HT1080 (cell line): ENCODE results near the gene GABRB3. TPM values are rescaled to one million over a fixed set of nuclear protein-coding genes. Genes with fewer than 3 reads are reported as not detected.

Experiments
- DNase-seq: peaks from one replicate; pipeline ENCODE4 v3.0.0-alpha.2; 2015; ENCODE audit warnings: low read depth
- polyA plus RNA-seq, 2 experiments: library from polyadenylated mRNA; depleted of rRNA; stranded (reverse); fragments of >200 nt; gene quantifications; 2 replicates each; pipeline ENCODE4 v1.2.3, GENCODE V29; 2015
- total RNA-seq: library from RNA; depleted of rRNA; stranded (reverse); fragments of >200 nt; shearing (Covaris generic); gene quantifications from 2 replicates; pipeline ENCODE4 v1.2.3, GENCODE V29; 2014; rRNA removed

GABRB3 gene
- not detected in 2 replicates for total RNA-seq
- 0.02 and 0.15 TPM in 2 replicates for polyA plus RNA-seq (2015; cell fraction: cytosol; rRNA removed)
- 0.09 and 0.18 TPM in 2 replicates for polyA plus RNA-seq (2015; cell fraction: nucleus; rRNA removed)

DNA sequence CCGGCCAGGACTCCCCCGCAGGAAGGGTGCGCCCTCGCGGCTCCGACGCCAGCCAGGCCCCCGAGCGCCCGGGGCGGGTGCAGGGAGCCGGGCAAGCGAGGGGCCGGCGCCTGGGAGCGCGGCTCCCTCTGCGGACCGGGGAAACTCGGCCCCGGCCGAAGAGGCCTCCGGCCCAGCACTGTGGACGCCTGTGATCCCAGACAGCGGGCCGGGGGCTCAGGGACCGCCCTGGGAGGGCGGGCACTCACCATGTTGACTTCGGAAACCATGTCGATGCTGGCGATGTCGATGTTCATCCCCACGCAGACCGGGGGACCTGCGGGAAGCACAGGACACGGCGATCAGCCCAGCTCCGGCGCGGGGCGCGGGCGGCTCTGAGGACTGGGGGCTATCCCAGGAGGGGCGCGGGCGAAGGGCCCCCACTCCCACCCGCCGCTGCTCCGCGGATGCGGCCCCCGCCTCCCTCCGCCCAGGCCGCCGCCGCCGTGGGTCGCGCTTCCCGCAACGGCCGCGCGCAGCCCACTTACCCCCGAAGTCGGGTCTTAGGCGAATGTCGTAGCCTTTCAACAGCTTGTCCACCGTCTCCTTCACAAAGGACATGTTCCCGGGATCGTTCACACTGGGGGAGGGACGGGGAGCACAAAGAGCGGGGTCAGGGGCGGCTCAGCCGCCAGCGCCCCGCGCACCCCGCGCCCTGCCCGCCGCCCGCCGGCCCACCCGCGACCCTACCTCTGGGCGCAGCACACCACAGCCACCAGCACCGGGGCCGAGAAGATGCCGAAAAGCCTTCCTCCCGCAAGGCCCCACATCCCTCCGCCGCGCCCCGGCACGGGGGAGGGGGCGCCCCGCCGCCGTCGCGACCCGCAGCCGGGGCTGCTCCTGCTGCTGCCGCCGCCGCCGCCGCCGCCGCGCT lies at the start of gene GABRB3:
Gene GABRB3, minus strand, starts transcription at position 913 of the 913 bp plus-strand sequence.
- DNase-seq, result no peak

DNA sequence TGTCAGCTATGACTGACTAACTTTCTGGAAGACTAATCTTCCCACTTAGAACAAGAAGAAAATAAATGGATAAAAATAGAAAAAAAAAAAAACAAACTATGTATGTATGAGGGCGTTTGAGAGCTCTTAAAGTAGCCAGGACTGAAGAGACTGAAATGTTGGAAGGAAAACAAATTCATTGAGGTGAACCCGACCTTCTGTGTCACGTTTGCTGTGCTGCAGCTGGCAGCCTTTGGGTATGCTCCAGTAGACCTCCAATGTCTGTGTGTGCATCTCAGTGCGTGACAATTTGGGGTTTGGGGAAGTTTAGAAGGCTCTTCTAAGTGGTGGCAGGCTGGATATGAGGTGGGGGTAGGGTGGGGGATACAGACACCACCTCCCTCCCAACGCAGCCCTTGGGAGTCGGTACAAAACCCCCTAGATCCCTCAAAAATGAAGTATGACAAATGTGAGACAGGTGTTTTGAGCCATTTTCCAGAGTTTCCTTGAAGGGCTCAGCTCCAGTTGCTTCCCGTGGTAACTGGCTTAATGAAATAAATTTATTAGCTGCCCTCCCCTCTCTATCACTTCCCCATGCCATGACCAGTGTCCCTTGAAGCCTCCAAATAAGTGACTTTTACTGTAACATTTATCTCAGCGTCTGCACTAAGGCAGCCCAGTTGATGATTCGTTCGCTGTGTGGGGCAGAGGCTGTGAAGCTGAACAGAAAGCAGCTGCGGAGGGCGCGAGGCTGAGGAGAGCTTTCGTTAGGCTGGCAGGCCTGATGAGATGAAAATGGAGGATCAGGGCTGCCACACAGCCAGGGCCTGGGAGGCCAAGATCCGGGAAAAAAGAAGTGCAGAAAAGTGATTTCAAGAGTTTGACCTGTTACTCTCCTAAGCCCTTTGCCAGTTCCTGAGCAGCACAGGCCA lies 34.9 kb upstream of the GABRB3 start:
- DNase-seq, result no peak

DNA sequence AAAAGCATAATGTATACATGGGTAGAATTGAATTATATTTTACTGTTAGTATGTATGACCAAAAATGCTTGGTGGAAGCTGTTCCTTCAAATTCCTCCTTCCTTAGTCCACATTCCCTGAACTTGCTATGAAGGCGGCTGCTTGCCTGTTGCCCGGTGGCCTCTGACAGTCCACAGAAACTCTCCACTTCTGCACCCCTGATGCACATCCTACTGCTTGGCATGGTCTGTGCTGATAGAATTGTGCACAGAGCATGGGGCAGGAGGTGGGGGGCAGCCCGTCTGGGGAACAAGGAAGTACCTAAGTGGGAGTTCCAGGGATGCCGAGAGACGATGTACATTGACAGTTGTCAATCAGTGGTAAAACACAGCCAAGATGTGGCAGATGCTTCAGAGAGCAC lies 33.7 kb upstream of the GABRB3 start:
- no peak for DNase-seq

DNA sequence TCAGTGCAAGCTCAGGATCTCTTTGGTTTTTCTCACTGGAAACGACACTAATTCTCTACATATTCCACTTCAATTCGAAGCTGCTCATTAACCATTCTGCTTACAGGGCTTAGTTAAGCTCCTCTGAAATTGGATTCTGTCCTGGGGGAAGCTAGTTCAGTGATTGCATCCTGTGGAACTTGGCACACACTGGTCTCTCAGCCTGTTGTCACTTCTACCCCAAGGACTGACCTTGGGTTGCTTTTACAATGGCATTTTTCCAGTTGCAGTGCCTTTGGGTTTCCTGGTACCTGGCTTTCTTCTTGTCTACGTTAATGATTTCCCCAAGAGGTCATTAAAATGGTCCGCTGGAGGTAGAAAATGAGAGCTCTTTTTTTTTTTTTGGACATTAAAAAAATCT lies 33.3 kb upstream of the GABRB3 start:
- no peak for DNase-seq

DNA sequence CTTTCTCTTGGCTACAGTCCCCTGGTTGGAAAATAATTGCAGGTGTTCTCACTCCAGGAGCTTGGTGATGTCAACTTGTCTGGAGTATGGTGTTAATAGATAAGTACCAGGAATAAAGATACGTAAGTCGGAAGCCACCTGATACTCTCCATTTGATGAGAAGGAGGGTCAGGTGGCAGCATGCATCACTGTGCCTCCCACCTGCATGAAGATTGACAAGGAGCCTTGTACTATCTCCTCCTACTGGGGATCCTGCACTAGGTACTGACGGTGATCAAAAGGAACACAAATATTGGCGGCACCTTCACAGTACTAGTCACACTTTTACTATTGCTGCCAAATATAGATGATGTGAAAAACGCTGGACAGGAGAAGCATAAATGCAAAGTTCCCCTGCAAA lies 32.6 kb upstream of the GABRB3 start:
- DNase-seq, result no peak

DNA sequence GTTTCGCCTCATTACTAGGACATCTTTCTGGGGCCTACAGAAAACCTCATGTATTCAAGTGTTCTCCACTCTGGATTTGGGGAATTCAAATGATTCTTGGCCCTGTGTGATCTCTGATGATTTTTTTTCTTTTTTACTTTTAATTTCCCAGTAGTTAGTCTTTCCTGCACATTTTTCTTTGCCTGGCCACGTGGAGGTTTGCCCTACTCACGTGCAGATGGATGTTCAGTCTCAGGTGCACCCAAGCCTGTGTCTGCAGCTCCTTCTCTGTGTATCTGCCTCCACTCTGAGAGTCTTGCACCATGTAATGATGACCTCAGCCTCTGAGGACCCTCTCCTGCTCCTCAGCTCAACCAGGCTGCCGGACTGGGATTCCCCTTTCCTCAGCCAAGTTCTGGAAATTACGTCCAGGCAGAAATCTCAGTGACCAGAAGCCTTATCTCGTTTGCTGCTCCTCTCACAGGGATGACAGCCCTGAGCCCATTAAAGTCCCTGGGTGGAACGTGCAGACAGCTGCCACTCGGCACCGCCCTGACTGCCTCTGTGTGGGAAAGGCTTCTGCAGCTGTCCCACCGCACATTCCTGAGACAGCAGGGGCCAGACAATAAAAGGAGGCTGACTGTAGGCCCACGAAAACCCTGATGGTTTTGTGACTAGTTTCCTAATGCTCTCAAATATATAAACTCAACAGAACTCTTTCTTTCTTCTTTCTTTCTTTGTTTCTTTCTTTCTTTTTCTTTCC lies 31.4 kb upstream of the GABRB3 start:
- no peak for DNase-seq

DNA sequence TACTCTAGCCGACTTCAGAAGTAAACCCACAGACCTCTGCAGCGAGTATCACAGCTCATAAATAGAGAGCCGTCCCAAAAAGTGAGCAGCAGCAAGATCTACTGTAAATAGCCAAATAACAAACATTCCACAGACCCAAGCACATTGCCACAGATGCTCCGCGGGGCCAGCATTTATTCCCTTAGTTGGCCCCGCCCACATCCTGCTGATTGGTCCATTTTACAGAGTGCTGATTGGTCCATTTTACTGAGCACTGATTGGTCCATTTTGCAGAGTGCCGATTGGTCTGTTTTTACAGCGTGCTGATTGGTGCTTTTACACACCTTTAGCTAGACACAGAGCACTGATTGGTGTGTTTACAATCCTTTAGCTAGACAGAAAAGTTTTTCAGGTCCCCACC lies 17.3 kb upstream of the GABRB3 start:
- DNase-seq, result peak; percentile 10

DNA sequence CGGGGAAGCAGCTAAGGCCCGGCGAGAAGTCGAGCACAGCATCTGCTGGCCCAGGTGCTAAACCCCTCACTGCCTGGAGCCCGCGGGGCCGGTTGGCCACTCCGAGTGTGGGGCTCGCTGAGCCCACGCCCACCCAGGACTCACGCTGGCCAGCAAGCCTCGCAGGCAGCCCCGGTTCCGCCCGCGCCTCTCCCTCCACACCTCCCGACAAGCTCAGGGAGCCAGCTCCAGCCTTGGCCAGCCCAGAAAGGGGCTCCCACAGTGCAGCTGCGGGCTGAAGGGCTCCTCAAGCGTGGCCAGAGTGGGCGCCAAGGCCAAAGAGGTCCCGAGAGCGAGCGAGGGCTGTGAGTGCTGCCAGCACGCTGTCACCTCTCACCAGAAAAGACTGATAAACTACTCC lies 8.9 kb upstream of the GABRB3 start:
- no peak for DNase-seq

DNA sequence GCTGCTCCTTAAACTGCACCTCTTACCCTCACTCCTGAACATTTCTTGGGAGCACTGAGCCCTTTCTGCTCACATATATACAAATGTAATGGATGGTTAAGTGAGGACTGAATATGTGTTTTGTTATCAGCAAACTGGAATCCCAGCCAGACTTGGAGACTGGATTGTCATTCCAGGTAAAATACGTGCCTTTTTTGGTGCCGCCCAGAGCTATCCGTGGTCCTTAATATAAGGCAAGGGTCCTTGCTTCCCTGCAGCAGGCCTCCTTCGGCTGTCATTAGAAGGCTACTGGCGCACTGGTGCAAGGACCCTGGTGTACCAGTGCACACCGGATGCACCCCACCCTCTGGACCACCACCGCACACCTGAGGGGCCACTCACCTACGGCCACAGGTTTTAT lies 1.1 kb upstream of the GABRB3 start:
- no peak for DNase-seq

DNA sequence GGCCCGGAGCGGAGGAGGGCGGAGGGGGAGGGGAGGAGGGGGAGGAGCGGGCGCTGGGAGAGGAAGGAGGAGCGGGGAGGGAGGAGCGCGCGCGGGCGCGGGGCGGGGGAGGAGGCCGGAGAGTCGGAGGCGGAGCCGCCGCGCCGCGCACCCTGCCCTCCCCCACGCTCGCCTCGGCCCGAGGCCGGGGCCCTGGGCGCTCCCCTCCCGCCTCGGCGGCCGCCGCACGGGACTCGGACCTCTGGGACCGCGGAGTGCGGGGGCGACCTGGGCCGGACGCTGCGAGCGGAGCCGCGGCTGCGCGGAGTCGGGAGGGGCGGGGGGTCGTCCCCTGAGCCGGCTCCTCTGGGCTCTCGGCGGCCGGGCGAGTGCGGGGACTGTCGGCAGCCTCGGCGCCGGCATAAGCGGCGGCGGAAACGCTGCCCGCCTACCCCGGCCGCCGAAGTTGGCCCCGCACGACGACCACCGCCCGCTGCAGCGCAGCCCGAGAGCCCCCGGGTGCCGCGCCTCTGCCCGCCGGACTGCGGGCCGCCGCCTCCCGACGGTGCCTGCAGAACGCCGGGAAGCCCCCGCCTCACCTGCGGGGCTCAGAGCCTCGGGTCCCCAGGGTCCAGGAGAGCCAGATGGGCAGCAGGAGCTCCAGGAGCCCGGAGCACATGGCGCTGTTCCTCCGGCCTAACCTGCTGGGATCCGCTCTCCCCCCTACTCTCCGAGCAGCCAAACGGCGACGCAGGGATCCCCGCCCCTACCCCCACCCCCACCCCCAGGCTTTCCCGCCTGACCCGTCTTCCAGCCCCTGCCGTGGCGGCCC lies 406 bp upstream of the GABRB3 start:
- no peak for DNase-seq

DNA sequence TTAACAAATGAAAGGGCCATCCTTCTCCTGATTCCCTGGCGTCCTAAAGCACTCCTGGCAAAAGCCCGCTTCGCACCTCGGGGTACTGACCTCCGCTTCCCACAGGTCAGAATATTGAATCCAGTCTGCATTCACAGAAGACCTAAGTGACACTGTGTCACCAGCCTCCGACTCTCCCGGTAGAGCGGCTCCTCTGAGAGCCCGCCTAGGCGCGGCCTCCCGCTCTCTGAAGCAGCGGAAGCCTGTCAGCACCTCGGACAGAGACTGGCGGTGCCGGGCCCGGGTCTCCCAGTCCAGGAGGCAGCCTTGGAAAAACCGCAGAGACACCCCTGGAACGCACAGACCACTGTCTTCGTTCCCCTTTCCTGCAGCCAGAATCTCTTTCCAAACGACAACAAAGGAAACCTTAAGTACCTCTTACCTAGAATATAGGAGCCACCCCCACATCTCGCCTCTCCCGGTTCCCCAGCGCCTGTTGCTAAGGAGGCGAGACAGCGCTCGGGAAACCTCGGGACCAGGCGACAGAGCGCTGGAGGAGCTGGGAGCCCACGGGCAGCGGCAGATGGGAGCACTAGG lies 1.2 kb downstream of the GABRB3 start:
- no peak for DNase-seq

DNA sequence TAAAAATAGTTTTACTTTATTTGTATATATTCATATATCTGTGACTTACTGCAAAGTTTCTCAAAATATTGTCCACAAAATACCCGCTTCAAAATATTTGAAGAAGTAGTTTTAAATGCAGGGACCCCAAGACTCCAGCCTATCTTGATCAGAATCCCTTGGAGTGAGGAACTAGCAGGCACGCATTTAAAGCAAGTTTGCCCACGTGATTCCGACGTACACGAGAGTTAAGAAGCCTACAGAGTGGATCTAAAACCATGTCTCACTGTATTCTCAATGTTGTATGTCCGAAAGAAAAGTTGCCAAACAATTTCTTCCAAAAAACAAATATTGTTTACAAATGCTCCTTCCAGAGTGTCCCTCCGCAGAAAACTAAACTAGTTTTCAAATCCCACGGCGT lies 1.7 kb downstream of the GABRB3 start:
- DNase-seq, result no peak

DNA sequence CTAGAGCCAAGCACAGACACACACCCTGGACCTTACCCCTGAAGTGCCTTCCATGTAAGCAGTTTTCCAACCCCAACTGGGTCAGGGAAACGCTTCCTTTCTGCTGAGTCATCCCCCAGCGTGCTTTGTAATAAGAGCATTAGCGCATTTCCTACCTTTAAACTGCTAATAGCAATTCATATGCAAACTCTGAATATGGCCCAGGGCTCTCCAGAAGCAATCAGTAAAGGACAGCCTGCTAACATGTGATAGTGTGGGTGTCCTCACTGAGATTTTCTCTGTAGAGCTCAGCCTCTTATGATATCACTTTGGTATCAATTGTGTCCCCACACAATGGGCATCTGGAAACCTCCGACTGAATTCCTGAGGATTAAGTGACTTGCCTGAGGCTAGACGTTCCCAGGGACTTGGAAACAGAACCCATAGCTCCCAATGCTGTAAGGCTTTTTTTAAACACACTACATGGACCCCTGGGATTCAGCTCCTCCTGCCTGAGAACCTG lies 5.6 kb downstream of the GABRB3 start:
- DNase-seq, result no peak

DNA sequence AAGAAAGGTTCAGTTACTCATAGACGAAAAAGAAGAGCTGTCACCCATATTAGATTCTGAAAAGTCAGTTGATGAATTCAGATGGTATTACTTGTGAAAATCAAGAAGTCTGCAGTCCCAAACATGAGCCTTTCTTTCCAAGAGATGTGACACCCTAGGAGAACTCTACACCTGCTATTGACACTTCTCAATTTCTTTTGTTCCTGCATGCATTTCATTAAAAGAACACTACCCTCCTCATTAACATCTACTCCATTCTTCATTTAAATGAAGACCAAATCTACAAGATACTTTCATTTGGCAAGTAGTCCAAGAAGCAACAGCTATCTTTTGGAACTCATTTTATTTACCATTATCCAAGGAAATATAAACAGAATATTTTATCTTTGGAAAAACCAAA lies 6.6 kb downstream of the GABRB3 start:
- DNase-seq, result no peak

DNA sequence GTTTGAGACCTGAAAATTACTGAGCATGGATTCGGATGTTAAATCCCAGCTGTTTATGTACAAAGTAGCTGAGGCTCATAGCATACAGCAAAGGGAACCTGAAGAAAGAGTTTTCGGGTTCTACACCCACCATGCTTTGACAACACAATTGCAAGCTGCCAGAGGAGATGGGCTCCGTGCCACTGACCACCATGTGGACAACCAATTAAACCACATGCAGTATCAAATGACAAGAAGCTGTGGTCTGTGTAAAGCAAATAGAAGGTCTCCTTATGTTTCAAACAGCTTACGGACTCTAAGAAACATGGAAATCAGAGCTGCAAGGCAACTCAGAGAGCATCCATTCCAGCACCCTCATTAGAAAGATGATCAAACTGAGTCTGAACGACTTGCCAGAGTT lies 12.9 kb downstream of the GABRB3 start:
- no peak for DNase-seq

DNA sequence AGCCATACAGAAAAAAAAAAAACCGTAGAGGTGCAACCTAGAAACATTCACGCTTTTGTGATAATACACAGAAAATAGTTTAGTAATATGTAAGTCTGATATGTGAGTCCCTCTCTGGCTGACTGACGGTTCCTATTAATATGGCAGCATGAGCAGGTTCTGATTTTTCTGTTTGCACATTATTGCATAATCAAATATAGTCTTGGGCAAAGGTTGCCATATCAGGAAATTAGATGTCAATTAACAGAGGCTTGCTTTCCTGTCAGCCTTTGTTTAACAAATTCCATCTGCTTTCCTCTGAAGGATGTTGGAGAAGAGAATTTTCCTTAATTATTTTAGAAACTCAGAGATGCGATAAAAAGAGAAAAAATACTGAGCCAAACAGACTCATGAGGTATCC lies 14.8 kb downstream of the GABRB3 start:
- no peak for DNase-seq

DNA sequence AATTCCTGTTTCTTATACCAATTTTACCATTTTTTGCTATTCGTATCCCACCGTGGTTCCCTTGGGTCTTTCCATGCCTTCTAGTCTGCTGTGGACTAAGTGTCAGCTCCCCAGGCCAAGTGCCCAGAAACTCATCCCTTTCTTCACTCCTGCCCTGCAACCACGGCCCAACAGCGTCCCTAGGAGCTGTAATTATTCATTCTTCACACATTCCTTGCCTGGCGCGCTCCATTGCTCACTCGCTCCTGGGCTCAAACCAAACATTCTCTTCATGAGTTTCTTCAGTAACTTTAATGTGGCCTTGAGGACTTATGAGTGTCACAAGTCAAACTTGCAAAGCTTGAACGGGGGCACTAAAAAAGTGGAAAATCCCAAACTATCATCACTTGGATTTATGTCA lies 15.7 kb downstream of the GABRB3 start:
- DNase-seq, result no peak

DNA sequence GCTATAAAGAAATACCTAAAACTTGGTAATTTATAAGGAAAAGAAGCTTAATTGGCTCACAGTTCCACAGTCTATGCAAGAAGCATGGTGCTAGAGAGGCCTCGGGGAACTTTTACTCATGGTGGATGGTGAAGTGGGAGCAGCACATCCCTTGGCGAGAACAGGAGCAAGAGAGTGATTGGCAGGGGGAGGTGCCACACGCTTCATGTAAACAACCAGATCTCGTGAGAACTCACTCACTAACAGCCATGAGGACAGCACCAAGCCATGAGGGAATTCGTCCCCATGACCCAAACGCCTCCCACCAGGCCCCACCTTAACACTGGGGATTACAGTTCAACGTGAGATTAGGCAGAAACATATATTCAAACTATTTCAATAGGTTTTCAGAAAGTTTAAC lies 28.0 kb downstream of the GABRB3 start:
- no peak for DNase-seq

DNA sequence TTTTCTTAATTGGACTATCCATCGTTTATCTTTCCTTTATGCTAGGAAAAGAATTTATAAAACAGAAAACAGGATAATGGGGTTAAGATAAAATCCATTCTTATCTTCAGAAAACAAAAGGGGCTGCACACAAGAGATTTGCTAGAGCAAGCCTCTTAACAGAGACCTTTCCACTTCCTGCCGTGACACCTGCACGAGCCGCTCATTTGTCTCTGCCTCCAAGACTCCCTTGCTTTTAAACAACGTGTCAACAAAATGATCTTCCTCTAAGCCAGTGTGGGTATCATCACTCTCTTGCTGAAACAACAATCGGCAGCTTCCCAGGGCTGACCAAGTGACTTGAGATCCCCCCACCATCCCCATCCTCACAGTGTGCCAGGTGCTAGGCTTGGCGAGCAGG lies 33.1 kb downstream of the GABRB3 start:
- DNase-seq, result no peak

DNA sequence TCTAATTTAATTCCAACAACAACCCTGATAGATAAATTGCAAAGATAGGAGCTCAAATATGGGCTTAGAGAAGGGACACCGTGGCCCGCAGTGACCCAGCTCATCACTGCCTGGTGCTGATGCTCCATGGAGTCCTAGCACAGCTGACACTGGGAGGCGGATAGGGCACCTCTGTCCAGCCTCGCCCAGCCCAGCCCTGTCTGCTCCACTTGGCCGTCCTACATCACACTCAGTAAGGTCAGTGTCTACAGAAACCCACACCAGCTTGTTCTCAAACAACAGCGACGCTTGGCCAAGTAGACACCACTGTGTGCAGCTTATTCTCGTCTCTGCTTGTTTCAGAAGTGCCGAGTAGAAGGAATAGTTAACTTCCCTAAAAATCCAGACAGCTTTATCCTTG lies 33.9 kb downstream of the GABRB3 start:
- no peak for DNase-seq
